GOT3 (cell line): Measurements from ENCODE around the gene DTNB.

Experiments used
- DNase-seq: peaks from one replicate; lab custom pipeline; 2025; ENCODE audit warnings: mixed read lengths; lab: John Stamatoyannopoulos, UW

Gene DTNB

GRCh38 chr2:25341011-25341727, 332.2 kb downstream of the DTNB start:
- DNase-seq = no peak

- DNase-seq = no peak
Measured at GRCh38 chr2:25340181-25340921, 333.0 kb downstream of the DTNB start.

- DNase-seq = no peak
Measured at GRCh38 chr2:25339791-25340180, 333.6 kb downstream of the DTNB start.

GRCh38 chr2:25339211-25339674, 334.1 kb downstream of the DTNB start:
- no peak for DNase-seq

GRCh38 chr2:25338401-25338800, 335.0 kb downstream of the DTNB start:
- DNase-seq = no peak

- no peak for DNase-seq
Measured at GRCh38 chr2:25337891-25338290, 335.5 kb downstream of the DTNB start.

- no peak for DNase-seq
Measured at GRCh38 chr2:25337276-25337675, 336.1 kb downstream of the DTNB start.

- DNase-seq = no peak
Measured at GRCh38 chr2:25336383-25336841, 337.0 kb downstream of the DTNB start.

- no peak for DNase-seq
Measured at GRCh38 chr2:25335971-25336370, 337.4 kb downstream of the DTNB start.

- DNase-seq = no peak
Measured at GRCh38 chr2:25335204-25335603, 338.2 kb downstream of the DTNB start.

- no peak for DNase-seq
Measured at GRCh38 chr2:25334482-25334881, 338.9 kb downstream of the DTNB start.

- DNase-seq = no peak
Measured at GRCh38 chr2:25333981-25334380, 339.4 kb downstream of the DTNB start.

- DNase-seq = no peak
Measured at GRCh38 chr2:25332571-25332970, 340.8 kb downstream of the DTNB start.

- DNase-seq = no peak
Measured at GRCh38 chr2:25331686-25332365, 341.6 kb downstream of the DTNB start.

- DNase-seq = no peak
Measured at GRCh38 chr2:25330937-25331336, 342.4 kb downstream of the DTNB start.

- DNase-seq = no peak
Measured at GRCh38 chr2:25330273-25330672, 343.1 kb downstream of the DTNB start.

- no peak for DNase-seq
Measured at GRCh38 chr2:25328152-25329085, 345.0 kb downstream of the DTNB start.
